Measurements from ENCODE around the gene EP300.

The EP300 gene

DNA sequence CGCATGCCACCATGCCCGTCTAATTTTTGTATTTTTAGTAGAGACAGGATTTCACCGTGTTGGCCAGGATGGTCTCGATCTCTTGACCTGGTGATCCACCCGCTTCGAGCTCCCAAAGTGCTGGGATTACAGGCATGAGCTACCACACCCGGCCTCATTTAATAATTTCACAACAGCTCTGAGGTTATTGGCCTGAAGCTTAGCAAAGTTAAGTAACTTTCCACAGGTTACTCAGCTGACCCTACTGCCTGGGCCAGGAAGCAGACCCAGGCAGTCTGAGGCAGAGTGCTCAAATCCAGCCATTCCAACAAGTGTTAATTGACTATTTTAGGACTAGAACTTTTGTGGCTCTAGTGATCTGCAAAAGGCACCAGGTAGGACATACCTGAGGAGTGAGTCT lies 60.5 kb downstream of the EP300 start:
- TF ChIP-seq, protein P1, sequence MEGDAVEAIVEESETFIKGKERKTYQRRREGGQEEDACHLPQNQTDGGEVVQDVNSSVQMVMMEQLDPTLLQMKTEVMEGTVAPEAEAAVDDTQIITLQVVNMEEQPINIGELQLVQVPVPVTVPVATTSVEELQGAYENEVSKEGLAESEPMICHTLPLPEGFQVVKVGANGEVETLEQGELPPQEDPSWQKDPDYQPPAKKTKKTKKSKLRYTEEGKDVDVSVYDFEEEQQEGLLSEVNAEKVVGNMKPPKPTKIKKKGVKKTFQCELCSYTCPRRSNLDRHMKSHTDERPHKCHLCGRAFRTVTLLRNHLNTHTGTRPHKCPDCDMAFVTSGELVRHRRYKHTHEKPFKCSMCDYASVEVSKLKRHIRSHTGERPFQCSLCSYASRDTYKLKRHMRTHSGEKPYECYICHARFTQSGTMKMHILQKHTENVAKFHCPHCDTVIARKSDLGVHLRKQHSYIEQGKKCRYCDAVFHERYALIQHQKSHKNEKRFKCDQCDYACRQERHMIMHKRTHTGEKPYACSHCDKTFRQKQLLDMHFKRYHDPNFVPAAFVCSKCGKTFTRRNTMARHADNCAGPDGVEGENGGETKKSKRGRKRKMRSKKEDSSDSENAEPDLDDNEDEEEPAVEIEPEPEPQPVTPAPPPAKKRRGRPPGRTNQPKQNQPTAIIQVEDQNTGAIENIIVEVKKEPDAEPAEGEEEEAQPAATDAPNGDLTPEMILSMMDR (IDR thresholded peaks at IDR 0.05; ENCODE audit: low read depth, low read length) = no peak
- DNase-seq (ENCODE audit: low read depth, low spot score) = no peak
- in situ Hi-C loops (cut with HindIII; ENCODE audit: low sequenced_read_pairs) = no loop called here
- H3K4me3 ChIP-seq (ENCODE audit: low read depth, low read length) = no peak overlapping the region

DNA sequence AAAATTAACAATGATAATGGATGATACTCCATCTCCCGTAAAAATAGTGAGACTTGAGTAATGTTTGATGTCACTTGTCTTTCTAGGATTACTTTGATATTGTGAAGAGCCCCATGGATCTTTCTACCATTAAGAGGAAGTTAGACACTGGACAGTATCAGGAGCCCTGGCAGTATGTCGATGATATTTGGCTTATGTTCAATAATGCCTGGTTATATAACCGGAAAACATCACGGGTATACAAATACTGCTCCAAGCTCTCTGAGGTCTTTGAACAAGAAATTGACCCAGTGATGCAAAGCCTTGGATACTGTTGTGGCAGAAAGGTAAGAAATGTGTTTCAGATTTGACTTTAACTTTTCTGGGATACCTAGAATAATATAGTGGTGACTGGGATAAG lies 64.7 kb downstream of the EP300 start:
- no peak for DNase-seq (ENCODE audit: low read depth, low spot score)
- in situ Hi-C loops (cut with HindIII; ENCODE audit: low sequenced_read_pairs) = no loop called here
- TF ChIP-seq, protein P1 (IDR thresholded peaks at IDR 0.05; ENCODE audit: low read depth, low read length) = no peak
- no peak overlapping the region for H3K4me3 ChIP-seq (ENCODE audit: low read depth, low read length)

DNA sequence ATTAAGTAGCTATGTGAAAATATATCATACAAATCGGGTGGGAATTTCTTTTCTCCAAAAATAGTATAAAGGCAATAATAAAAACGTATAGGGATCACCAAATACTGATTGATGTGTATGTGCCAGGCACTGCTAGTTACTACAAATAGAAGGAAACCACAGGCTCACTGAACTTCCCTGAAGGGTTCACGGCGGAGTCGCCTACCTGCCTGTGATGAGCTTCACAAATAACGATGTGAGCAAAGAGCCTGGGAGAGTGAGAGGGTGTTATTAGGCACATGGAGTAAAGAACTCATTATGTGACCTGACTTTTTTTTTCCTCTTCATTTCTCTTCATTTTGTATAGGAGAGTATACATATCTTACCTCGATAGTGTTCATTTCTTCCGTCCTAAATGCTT lies 76.8 kb downstream of the EP300 start:
- in situ Hi-C loops (cut with HindIII; ENCODE audit: low sequenced_read_pairs) = no loop called here
- H3K4me3 ChIP-seq (ENCODE audit: low read depth, low read length) = no peak overlapping the region
- no peak for DNase-seq (ENCODE audit: low read depth, low spot score)
- TF ChIP-seq, protein P1 (IDR thresholded peaks at IDR 0.05; ENCODE audit: low read depth, low read length) = no peak

DNA sequence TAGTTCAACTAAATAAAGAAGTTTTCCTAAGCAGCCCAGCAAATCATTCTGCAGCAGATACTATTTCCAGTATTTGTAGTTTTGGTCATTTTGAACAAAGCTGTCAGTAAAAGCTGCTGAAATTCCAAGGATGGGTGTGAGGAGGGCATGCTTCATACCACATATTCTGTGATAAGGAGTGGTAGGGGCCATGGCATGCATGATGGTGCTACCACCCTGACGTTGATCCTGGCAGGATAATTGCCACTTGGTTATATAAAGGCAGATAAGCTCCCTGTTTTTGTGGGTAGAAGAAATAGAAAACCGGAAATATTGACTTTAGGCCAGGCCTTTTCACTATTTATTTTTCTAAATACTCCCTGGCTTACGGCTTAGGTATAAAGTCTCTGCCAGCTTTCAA lies 79.6 kb downstream of the EP300 start:
- no peak for DNase-seq (ENCODE audit: low read depth, low spot score)
- in situ Hi-C loops (cut with HindIII; ENCODE audit: low sequenced_read_pairs) = no loop called here
- TF ChIP-seq, protein P1 (IDR thresholded peaks at IDR 0.05; ENCODE audit: low read depth, low read length) = no peak

DNA sequence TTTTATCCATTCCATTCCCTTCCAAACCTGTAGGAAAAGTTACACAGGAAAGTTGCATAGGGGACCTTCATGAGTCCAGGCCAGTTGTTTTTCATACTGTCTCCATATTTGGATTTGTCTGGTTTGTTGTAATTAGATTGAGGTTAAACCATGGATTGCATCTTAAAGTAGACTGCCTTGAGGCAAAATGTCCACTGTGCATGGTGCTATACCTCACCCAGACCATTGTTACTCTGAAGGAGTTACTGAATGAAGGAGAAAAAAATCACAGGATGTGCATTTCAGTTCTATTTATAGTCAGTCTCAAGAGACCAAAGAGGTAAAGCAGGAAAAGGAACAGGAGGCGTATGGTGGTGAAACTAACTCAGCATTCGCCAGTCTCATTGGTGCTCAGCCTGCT lies 83.2 kb downstream of the EP300 start:
- DNase-seq (ENCODE audit: low read depth, low spot score) = no peak
- in situ Hi-C loops (cut with HindIII; ENCODE audit: low sequenced_read_pairs) = no loop called here
- H3K4me3 ChIP-seq (ENCODE audit: low read depth, low read length) = no peak overlapping the region
- TF ChIP-seq, protein P1 (IDR thresholded peaks at IDR 0.05; ENCODE audit: low read depth, low read length) = no peak

More for the DNA sequence above, 79.6 kb downstream of the EP300 start:
- H3K4me3 ChIP-seq (ENCODE audit: low read depth, low read length) = no peak overlapping the region

DNA sequence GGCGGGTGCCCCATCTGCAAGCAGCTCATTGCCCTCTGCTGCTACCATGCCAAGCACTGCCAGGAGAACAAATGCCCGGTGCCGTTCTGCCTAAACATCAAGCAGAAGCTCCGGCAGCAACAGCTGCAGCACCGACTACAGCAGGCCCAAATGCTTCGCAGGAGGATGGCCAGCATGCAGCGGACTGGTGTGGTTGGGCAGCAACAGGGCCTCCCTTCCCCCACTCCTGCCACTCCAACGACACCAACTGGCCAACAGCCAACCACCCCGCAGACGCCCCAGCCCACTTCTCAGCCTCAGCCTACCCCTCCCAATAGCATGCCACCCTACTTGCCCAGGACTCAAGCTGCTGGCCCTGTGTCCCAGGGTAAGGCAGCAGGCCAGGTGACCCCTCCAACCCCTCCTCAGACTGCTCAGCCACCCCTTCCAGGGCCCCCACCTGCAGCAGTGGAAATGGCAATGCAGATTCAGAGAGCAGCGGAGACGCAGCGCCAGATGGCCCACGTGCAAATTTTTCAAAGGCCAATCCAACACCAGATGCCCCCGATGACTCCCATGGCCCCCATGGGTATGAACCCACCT lies 84.7 kb downstream of the EP300 start:
- no peak for DNase-seq (ENCODE audit: low read depth, low spot score)
- TF ChIP-seq, protein P1 (IDR thresholded peaks at IDR 0.05; ENCODE audit: low read depth, low read length) = no peak
- H3K4me3 ChIP-seq (ENCODE audit: low read depth, low read length) = no peak overlapping the region
- in situ Hi-C loops (cut with HindIII; ENCODE audit: low sequenced_read_pairs) = no loop called here

All from astrocyte of the spinal cord (primary cell).